HG02588 (cell line): ENCODE data around the gene CD2AP.

Experiments
- ATAC-seq: cut with Tn5 transposase; IDR thresholded peaks from one replicate; pipeline ENCODE4 v1.9.1; 2021; ENCODE audit warnings: mild to moderate bottlenecking, moderate library complexity; ENCODE audit not compliant: unreplicated experiment

CD2AP gene

DNA sequence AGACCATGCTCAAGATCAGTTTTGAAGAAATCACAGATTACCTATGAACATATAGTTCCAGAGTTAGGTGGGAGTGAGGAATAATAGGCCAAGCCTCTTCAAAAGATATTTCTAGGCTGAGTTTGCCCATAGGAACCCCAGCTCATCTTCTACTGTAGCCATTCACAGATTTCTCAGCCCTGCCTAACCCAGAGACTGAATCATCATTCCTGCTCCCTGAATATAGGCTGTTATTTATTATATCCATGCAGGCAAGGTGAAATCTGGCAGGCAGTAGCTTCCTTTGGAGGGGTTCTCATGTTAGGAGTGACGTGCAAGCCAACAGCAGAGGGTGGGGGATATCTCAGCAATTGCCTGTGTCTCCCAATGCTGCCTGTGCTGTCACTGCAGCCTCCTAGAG lies 195.2 kb downstream of the CD2AP start:
- ATAC-seq, result no peak

DNA sequence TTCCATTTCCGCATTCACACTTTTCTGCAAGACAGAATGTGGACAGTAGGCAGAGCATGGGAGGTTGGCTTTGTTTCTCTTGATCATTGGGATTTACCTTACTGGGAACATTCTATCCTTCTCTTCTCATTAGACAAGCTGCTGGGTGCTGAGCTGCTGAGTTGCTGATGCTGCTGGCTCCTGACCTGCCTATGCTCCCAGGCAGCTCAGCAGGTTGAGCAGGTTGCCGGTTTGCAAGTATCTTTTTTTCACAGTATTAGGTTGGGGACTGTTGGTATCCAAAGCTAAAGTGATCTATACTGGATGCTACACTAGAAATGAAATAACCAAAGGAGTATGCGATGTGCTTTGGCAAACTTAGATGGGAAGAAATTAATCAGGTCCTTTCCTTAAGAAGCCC lies 197.1 kb downstream of the CD2AP start:
- no peak for ATAC-seq
